Left renal cortex interstitium (tissue), 4 donors: Measurements from ENCODE around the gene DAAM1. TPM values are rescaled to one million over a fixed set of nuclear protein-coding genes. Genes with fewer than 3 reads are reported as not detected.

ENCODE experiments used
- DNase-seq, 4 donors: peaks; one replicate each; pipeline ENCODE4 v3.0.0-alpha.2; 2013; ENCODE audit warnings: low read depth in 4 of 4, low spot score in 2 of 4, missing footprints in 1 of 4
- polyA plus RNA-seq, 4 donors: library from polyadenylated mRNA; unstranded; fragments of 120-200 nt; gene quantifications; one replicate each; pipeline ENCODE4 v1.2.1, GENCODE V29; 2013; ENCODE audit not compliant: insufficient read length in 4 of 4

DAAM1 gene
- polyA plus RNA-seq, 4 donors, result 51.7 to 58.6 (median 56.9) TPM

GRCh38 chr14:59215757-59216156 is 27.3 kb downstream of the DAAM1 start:
- no peak for DNase-seq

- DNase-seq, result no peak
These were observed 28.5 kb downstream of the DAAM1 start for GRCh38 chr14:59217011-59217410.

- no peak for DNase-seq
These were observed 33.1 kb downstream of the DAAM1 start for GRCh38 chr14:59221568-59221967.

- DNase-seq, result no peak
These were observed 35.9 kb downstream of the DAAM1 start for GRCh38 chr14:59224341-59224740.

GRCh38 chr14:59225281-59225680 is 36.8 kb downstream of the DAAM1 start:
- no peak for DNase-seq

- no peak for DNase-seq
These were observed 40.0 kb downstream of the DAAM1 start for GRCh38 chr14:59228421-59228820.

- DNase-seq, result no peak
These were observed 41.4 kb downstream of the DAAM1 start for GRCh38 chr14:59229653-59230406.

- DNase-seq, result no peak
These were observed 47.7 kb downstream of the DAAM1 start for GRCh38 chr14:59236195-59236594.

- DNase-seq, result no peak
These were observed 49.7 kb downstream of the DAAM1 start for GRCh38 chr14:59238216-59238615.

GRCh38 chr14:59239022-59239421 is 50.6 kb downstream of the DAAM1 start:
- DNase-seq, result no peak

- DNase-seq, result no peak
These were observed 51.9 kb downstream of the DAAM1 start for GRCh38 chr14:59240356-59240755.

- DNase-seq, result no peak
These were observed 52.7 kb downstream of the DAAM1 start for GRCh38 chr14:59241121-59241520.

GRCh38 chr14:59243174-59243573 is 54.7 kb downstream of the DAAM1 start:
- DNase-seq, result no peak

GRCh38 chr14:59244581-59244980 is 56.1 kb downstream of the DAAM1 start:
- DNase-seq, result no peak

GRCh38 chr14:59245809-59246295 is 57.4 kb downstream of the DAAM1 start:
- no peak for DNase-seq

- no peak for DNase-seq
These were observed 58.1 kb downstream of the DAAM1 start for GRCh38 chr14:59246566-59246965.

GRCh38 chr14:59247801-59248584 is 59.5 kb downstream of the DAAM1 start:
- DNase-seq, result no peak

GRCh38 chr14:59249029-59249428 is 60.6 kb downstream of the DAAM1 start:
- DNase-seq, result no peak

GRCh38 chr14:59251811-59252771 is 63.6 kb downstream of the DAAM1 start:
- no peak for DNase-seq

- no peak for DNase-seq
These were observed 64.5 kb downstream of the DAAM1 start for GRCh38 chr14:59252772-59253500.
